Sciatic nerve (tissue), 2 donors: ENCODE measurements around the gene CROCC. TPM values are rescaled to one million over a fixed set of nuclear protein-coding genes. Genes with fewer than 3 reads are reported as not detected.

Experiments
- ATAC-seq: fragments of 200-7000 bp; cut with Tn5 transposase; one replicate; pipeline ENCODE4 v1.9.1; 2020; ENCODE audit warnings: mild to moderate bottlenecking, moderate library complexity
- DNase-seq: peaks from one replicate; pipeline ENCODE4 v3.0.0-alpha.2; 2020; ENCODE audit warnings: low spot score
- intact Hi-C: fragments of 100-400 bp; cut with DNase I; formaldehyde crosslinking; loops from one replicate; pipeline ENCODE4 v1.14.2; 2022
- total RNA-seq: library from RNA; stranded (reverse); fragmentation: NEBNext Ultra II Directional; extraction: Animal tissue kit (Norgen Biotek cat#: 25700); gene quantifications from one replicate; pipeline ENCODE4 v1.2.1, GENCODE V29; 2021
- donor health status: DM: no; HTN: no; CAD: no.
- donor health status: DM: no; HTN: no; CAD: no.

CROCC gene
- total RNA-seq, 1 donor from 2014 or later = 35.7 TPM

GRCh38 chr1:16989676-16990391 lies 68.1 kb downstream of the CROCC start:
- intact Hi-C loops = no loop called here
- ATAC-seq (no peak), DNase-seq (no peak)

GRCh38 chr1:16991571-16991970 lies 69.8 kb downstream of the CROCC start:
- intact Hi-C loops = no loop called here
- ATAC-seq (no peak), DNase-seq (no peak)

GRCh38 chr1:16992102-16992501 lies 70.4 kb downstream of the CROCC start:
- DNase-seq (no peak), ATAC-seq (no peak)

GRCh38 chr1:16992675-16993074 lies 70.9 kb downstream of the CROCC start:
- no peak for ATAC-seq

More at GRCh38 chr1:16992102-16992501, 70.4 kb downstream of the CROCC start:
- intact Hi-C loops = no loop called here

GRCh38 chr1:16993521-16994038 lies 71.8 kb downstream of the CROCC start:
- DNase-seq (no peak), ATAC-seq (no peak)
- intact Hi-C loops = no loop called here

More at GRCh38 chr1:16992675-16993074, 70.9 kb downstream of the CROCC start:
- no peak for DNase-seq
- intact Hi-C loops = no loop called here

GRCh38 chr1:16996845-16997244 lies 75.1 kb downstream of the CROCC start:
- no peak for ATAC-seq
- DNase-seq = no peak
- intact Hi-C loops = no loop called here

- DNase-seq (no peak), ATAC-seq (no peak)
- intact Hi-C loops = no loop called here
Observed at GRCh38 chr1:16998589-16998988, 76.9 kb downstream of the CROCC start.

- no peak for DNase-seq
- intact Hi-C loops = no loop called here
- no peak for ATAC-seq
Observed at GRCh38 chr1:16999863-17000262, 78.1 kb downstream of the CROCC start.

GRCh38 chr1:17001760-17002523 lies 80.2 kb downstream of the CROCC start:
- no peak for ATAC-seq
- intact Hi-C loops = no loop called here
- no peak for DNase-seq

GRCh38 chr1:17002524-17002902 lies 80.8 kb downstream of the CROCC start:
- intact Hi-C loops = no loop called here
- ATAC-seq (no peak), DNase-seq (no peak)

- ATAC-seq (no peak), DNase-seq (no peak)
- intact Hi-C loops = loop anchor here (5.0 kb wide), 1 partner anchor 1913 kb away; no protein-coding TSS in a partner anchor
Observed at GRCh38 chr1:17004466-17005364, 83.0 kb downstream of the CROCC start.

- intact Hi-C loops = loop anchor here (5.0 kb wide), 1 partner anchor 1912 kb away; no protein-coding TSS in a partner anchor
- no peak for ATAC-seq
- DNase-seq = no peak
Observed at GRCh38 chr1:17005365-17005740, 83.6 kb downstream of the CROCC start.

- ATAC-seq = no peak
- intact Hi-C loops = loop anchor here (5.0 kb wide), 1 partner anchor 1910 kb away; no protein-coding TSS in a partner anchor
- DNase-seq = no peak
Observed at GRCh38 chr1:17007121-17007520, 85.4 kb downstream of the CROCC start.

GRCh38 chr1:17008208-17008855 lies 86.6 kb downstream of the CROCC start:
- DNase-seq (no peak), ATAC-seq (no peak)
- intact Hi-C loops = loop anchor here (5.0 kb wide), 1 partner anchor 1909 kb away; no protein-coding TSS in a partner anchor

GRCh38 chr1:17009706-17010105 lies 88.0 kb downstream of the CROCC start:
- intact Hi-C loops = loop anchor here (5.0 kb wide), 1 partner anchor 1908 kb away; no protein-coding TSS in a partner anchor

GRCh38 chr1:17011092-17011438 lies 89.3 kb downstream of the CROCC start:
- ATAC-seq (no peak), DNase-seq (no peak)
- intact Hi-C loops = no loop called here

More at GRCh38 chr1:17009706-17010105, 88.0 kb downstream of the CROCC start:
- ATAC-seq (no peak), DNase-seq (no peak)

GRCh38 chr1:17011439-17012307 lies 89.9 kb downstream of the CROCC start, which contains the start of gene ATP13A2:
Gene ATP13A2, minus strand, starts transcription at chr1:17011928. Its CDS starts 190 bp downstream, at chr1:17011738.
- intact Hi-C loops = no loop called here
- peak; percentile 78 for ATAC-seq

More at GRCh38 chr1:17011439-17012307, 89.9 kb downstream of the CROCC start, which contains the start of gene ATP13A2:
- peak; percentile 79 for DNase-seq
